ENCODE measurements around the gene GJA8.
"Not testable (repeated sequence)": the region's sequence is repeated elsewhere in the genome, so short reads cannot be mapped to it uniquely, and the experiment has no call there.

GJA8 gene

DNA sequence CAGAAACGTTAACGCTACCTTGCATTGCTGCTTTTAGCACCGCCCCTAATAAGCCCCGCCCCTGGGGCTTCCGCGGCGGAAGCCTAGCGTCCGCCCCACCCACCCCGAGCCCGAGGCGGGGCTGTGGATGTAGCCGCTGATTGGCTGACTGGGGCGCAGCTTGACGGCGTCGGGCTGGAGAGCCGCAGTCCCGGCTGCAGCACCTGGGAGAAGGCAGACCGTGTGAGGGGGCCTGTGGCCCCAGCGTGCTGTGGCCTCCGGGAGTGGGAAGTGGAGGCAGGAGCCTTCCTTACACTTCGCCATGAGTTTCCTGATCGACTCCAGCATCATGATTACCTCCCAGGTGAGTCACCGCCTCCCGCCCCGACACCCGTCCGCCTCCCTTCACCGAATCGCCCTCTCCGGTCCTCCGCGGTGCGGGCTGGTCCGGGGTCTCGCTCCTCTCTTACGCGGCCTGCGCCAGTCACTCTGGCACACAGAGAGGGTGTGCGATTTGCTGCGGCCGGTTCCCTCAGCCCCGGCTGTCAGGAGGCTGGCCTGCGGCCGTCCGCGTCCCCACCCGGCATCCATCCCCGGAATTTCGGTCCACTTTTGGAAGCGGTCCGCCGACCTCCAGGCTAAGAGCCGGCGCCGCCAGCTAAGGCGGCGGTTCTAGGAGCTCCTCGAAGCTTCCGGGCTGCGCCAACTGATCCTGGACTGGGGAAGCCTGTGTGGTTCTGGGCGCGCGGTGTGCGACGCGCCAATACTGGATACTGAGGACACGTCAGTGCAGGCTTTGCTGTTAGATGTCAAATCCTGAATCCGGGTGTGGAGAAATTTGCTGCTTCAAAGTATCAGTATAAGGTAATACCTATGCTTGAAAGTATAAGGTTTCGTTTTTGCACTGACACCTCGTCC lies 25.9 kb downstream of the GJA8 start, which contains the start of gene GPR89B:
GPR89B (plus strand) TSS at position 185 of the 897 bp plus-strand sequence; CDS start at position 302, 117 bp downstream.
- DNase-seq = peak; percentile 91

- DNase-seq = not testable (repeated sequence)
Measured at GRCh38 chr1:147931137-147931536, 28.5 kb downstream of the GJA8 start.

DNA sequence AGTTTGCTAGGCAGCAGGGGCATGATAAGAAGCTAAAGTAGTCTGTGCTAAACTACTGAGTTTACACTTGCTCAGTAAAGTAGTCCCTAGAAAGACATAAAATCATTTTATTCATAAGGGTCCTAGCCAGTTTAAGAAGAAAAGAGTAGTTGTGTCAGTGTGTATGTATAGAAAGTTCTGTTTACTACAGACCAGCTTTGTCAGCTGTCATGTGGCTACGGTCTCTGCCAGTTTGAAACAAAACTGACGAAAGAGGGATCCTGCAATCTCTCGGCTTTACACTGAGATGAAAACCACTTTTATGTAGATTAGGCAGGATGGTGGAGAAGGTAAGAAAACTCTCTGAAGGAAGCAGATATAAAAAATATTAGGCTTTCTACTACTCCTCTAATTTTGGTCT lies 32.7 kb downstream of the GJA8 start:
- DNase-seq = not testable (repeated sequence)

GRCh38 chr1:147940456-147940855 lies 37.9 kb downstream of the GJA8 start:
- not testable (repeated sequence) for DNase-seq

- not testable (repeated sequence) for DNase-seq
Measured at GRCh38 chr1:147942563-147942962, 40.0 kb downstream of the GJA8 start.

DNA sequence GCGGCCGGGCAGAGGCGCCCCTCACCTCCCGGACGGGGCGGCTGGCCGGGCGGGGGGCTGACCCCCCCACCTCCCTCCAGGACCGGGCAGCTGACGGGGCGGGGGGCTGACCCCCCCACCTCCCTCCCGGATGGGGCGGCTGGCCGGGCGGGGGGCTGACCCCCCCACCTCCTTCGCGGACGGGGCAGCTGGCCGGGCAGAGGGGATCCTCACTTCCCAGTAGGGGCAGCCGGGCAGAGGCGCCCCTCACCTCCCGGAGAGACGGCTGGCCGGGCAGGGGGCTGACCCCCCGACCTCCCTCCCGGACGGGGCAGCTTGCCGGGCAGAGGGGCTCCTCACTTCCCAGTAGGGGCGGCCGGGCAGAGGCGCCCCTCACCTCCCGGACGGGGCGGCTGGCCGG lies 46.9 kb downstream of the GJA8 start:
- DNase-seq = not testable (repeated sequence)

All from right forelimb (tissue), 1 donor.